PFSK-1 (cell line): ENCODE measurements around the gene KRT16.

Experiments
- FOXP2 ChIP-seq: optimal IDR thresholded peaks from 2 replicates; pipeline ENCODE3; 2011; ENCODE audit warnings: borderline replicate concordance, control low read depth, inconsistent platforms; ENCODE audit not compliant: insufficient read depth; ENCODE audit errors: extremely low read length, extremely low read depth
- POLR2AphosphoS5 ChIP-seq: IDR thresholded peaks from 2 replicates; pipeline ENCODE4 v1.6.1; 2012; ENCODE audit warnings: low read depth, mild to moderate bottlenecking, control low read depth, low read length, moderate library complexity
- SIN3A ChIP-seq: IDR thresholded peaks from 2 replicates; pipeline ENCODE4 v1.6.1; 2012; ENCODE audit warnings: mild to moderate bottlenecking, low read length, moderate library complexity, borderline replicate concordance; ENCODE audit not compliant: insufficient read depth
- TAF1 ChIP-seq: IDR thresholded peaks from 2 replicates; pipeline ENCODE4 v1.6.1; 2012; ENCODE audit warnings: low read length, control low read depth, borderline replicate concordance; ENCODE audit not compliant: insufficient read depth
- TF ChIP-seq, protein P1 (sequence below), 2 experiments: IDR thresholded peaks; 2 replicates each; pipeline versions ENCODE4 v1.6.1 to v1.8.0; 2011 to 2012; ENCODE audit warnings: low read depth in 2 of 2, low read length in 2 of 2, control low read depth in 1 of 2, inconsistent platforms in 1 of 2, mild to moderate bottlenecking in 1 of 2, moderate library complexity in 1 of 2; ENCODE audit not compliant: insufficient read depth in 1 of 2

The KRT16 gene

DNA sequence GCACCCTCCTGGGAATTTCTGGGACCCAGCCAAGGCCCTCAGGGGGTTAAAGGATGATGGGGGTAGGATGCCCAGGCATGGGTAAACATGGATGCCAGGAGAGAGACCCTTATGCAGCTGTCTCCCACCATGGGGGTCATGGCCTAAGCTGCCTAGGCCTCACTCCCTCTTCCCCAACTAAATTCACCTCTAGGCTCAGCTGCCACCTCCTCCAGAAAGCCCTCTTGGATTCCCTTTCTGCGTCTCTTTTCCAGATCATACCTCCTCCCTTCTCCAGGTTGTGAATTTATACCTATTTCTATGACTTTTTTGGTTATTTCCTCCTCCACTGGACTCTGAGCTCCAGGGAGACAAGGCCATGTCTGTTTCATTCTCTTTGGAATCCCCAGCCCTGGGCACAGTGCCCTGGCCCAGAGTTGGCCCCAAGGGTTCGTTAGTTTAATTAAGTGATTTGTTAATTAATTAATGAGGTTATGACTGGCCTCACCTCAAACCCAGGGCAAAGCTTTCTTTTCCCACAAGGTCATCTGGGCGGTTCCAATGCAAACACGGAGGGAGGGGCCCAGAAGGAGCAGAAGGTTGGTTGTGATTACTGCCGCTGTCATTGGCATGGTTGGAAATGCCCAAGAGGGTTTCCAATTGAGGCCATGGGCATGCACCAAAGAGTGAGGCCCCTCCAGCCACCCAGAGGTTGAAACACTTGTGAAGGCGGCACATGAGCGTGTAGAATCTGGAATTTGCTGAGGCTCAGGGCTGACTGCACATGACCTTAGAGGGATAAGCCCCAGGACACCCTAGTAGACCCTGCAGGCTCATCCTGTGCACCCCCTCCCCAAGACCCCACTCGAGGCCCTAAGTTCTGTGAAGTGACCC, 18.7 kb upstream of the KRT16 start:
- TF ChIP-seq FOXP2 (no peak), SIN3A (no peak), POLR2AphosphoS5 (no peak), TAF1 (no peak)
- TF ChIP-seq, protein P1, sequence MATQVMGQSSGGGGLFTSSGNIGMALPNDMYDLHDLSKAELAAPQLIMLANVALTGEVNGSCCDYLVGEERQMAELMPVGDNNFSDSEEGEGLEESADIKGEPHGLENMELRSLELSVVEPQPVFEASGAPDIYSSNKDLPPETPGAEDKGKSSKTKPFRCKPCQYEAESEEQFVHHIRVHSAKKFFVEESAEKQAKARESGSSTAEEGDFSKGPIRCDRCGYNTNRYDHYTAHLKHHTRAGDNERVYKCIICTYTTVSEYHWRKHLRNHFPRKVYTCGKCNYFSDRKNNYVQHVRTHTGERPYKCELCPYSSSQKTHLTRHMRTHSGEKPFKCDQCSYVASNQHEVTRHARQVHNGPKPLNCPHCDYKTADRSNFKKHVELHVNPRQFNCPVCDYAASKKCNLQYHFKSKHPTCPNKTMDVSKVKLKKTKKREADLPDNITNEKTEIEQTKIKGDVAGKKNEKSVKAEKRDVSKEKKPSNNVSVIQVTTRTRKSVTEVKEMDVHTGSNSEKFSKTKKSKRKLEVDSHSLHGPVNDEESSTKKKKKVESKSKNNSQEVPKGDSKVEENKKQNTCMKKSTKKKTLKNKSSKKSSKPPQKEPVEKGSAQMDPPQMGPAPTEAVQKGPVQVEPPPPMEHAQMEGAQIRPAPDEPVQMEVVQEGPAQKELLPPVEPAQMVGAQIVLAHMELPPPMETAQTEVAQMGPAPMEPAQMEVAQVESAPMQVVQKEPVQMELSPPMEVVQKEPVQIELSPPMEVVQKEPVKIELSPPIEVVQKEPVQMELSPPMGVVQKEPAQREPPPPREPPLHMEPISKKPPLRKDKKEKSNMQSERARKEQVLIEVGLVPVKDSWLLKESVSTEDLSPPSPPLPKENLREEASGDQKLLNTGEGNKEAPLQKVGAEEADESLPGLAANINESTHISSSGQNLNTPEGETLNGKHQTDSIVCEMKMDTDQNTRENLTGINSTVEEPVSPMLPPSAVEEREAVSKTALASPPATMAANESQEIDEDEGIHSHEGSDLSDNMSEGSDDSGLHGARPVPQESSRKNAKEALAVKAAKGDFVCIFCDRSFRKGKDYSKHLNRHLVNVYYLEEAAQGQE (IDR thresholded peaks at IDR 0.05; ENCODE audit: insufficient read depth in 1 of 2, low read depth in 2 of 2, low read length in 2 of 2), result no peak

DNA sequence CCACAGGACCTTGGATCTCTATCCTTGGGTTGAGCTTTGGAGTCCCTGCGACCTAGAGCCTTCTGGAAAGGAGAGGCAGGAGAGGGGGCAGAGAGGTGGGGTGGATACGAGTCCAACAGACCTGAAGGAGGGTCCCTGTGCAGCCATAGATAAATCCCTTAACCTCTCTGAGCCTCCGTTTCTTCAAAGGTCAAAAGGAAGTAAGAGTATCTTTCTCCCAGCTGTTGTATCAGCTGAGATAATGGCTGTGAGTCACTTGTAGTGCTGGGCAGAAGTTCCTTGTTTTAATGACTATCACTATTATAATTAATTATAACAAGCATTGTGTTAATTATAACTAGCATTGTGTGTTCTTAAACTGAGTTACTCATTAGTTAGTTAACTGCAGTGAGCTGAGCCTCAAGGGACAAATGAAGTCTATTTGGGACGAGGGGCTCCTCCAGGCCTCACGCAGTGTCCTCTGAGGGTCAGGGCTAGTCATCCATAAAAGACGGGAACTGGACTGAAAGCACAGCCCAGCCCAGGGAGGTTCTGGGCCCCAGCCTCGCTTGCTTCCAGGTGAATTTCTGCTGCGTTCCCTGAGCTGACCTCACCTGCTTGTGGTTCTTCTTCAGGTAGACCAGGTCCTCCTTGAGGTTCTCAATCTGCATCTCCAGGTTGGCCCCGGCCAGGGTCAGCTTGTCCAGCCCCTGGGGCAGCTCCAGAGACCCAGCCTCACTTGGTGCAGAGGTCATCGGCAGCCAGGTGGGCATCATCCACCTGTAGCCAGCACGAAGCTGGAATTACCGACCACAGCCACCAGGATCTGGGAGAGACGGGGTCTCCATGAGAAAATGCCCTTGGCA, 17.5 kb upstream of the KRT16 start:
- no peak for TF ChIP-seq FOXP2
- TF ChIP-seq, protein P1 (IDR thresholded peaks at IDR 0.05; ENCODE audit: insufficient read depth in 1 of 2, low read depth in 2 of 2, low read length in 2 of 2), result no peak
- no peak for TF ChIP-seq POLR2AphosphoS5
- TF ChIP-seq TAF1, result no peak
- no peak for TF ChIP-seq SIN3A

DNA sequence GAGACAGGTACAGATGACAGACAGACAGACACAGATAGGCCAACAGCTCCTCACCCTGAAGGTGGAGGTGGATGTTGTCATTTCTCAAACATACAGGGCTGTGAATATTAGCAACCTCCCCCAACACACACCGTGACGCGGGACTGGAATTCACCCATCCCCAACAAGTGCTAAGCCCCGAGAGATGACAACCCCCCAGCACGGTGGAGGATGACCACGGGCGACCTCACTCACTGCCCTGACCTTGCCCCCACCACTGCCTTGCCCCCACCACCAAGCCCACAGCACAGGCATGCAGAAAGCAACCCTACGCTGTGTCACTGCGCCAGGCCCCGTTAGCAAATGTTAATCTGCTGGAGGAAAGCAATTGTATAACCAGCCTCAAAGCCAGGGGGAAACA, 16.7 kb upstream of the KRT16 start:
- TF ChIP-seq POLR2AphosphoS5 (no peak), SIN3A (no peak), TAF1 (no peak)
- TF ChIP-seq, protein P1 (IDR thresholded peaks at IDR 0.05; ENCODE audit: insufficient read depth in 1 of 2, low read depth in 2 of 2, low read length in 2 of 2), result no peak

DNA sequence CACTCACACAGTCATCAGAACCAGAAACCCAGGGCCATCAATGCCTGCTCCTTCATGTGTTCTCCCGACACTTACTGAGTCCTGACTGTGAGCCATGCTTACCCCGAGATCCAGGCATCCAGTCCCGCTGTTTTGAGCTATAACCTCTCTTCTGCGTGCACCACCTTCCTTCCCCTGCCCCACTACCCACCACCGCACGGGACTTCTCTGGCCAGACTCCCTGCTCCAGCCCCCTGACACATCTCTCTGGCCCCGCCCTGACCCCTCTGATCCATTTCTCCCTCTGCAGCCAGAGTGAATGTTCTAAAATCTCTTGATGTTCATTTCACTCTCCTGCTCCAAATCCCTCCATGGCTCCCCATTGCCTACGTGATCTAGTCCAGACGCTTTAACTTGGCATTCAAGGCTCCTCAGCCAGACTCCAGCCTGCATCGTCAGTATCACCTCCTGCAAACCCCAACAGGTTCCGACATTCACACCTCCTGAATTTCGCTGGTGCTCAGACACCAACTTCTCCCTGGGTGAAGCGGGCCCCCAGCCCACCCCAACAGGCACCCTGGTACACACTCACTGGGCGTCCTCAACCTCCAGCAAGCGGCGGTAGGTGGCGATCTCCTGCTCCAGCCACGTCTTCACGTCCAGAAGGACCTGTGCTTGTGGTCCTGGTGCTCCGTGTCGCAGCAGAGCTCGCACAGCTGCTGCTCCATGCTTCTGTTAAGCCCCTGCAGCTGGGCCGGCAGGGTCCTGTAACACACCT, 14.9 kb upstream of the KRT16 start:
- TF ChIP-seq POLR2AphosphoS5, result no peak
- no peak for TF ChIP-seq SIN3A
- TF ChIP-seq FOXP2, result no peak
- TF ChIP-seq TAF1, result no peak
- TF ChIP-seq, protein P1 (IDR thresholded peaks at IDR 0.05; ENCODE audit: insufficient read depth in 1 of 2, low read depth in 2 of 2, low read length in 2 of 2), result no peak
